T-helper 1 cell treated with Interleukin-12 subunit alpha and Interleukin-12 subunit beta and Interleukin-4 antibody, amounts not matched to agents 30 ng/mL and 1 ng/mL, for 36 hours (primary cell): ENCODE data around the gene VPS18. TPM values are rescaled to one million over a fixed set of nuclear protein-coding genes. Genes with fewer than 3 reads are reported as not detected.

Source experiments
- intact Hi-C: fragments of 100-400 bp; cut with micrococcal nuclease; formaldehyde crosslinking; loops from one replicate; pipeline ENCODE4 v1.15.1; 2024
- total RNA-seq: library from RNA; stranded (reverse); gene quantifications from 2 replicates; pipeline ENCODE4 v1.2.3, GENCODE V29; 2022

Gene VPS18
- total RNA-seq, 1 donor from 2014 or later, result 23.2 TPM

- intact Hi-C loops, result loop anchor here (2.0 to 5.0 kb wide), 8 partner anchors 45 to 1021 kb away; partner anchors contain the start of genes CCDC32, EHD4, GCHFR and ITPKA
These were observed 57.5 kb downstream of the VPS18 start for GRCh38 chr15:40951764-40952163.

- intact Hi-C loops, result loop anchor here (2.0 to 5.0 kb wide), 8 partner anchors 46 to 1020 kb away; partner anchors contain the start of genes CCDC32, EHD4, GCHFR and ITPKA
These were observed 58.2 kb downstream of the VPS18 start for GRCh38 chr15:40952301-40952900.

DNA sequence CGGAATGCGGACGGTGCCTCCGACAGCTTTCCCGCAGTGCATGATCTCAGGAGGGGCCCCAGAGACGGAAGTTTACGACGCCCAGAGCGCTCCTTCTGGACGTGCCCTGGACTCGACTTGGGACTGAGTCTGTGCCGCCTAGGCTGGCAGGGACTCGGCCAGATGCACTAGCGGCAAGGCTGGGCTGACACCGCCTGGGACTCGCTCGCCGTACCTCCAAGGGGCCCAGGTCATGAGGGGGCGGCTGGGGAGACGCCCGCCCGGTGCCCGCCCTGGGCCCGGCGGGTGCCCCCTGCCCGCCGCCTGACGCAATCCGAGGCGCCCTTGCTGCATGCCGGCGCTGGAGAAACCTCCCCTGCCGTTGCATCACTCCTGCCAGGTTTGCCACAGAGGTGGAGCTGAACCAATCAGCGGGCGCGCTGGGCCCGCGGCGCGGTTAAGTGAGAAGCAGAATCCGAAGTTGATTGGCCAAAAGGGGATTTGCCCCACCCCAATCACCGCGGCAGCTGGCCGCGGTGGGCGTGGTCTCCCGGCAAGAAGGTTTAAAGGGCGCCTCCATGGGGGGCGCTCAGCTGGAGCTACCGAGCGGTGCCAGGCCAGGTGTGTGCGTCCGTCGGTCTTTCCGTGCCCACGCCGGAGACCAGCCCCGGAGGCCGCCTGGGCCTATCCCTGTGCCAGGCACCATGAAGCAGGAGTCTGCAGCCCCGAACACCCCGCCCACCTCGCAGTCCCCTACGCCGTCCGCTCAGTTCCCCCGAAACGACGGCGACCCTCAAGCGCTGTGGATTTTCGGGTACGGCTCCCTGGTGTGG lies 58.9 kb downstream of the VPS18 start, which contains the start of gene CHAC1:
Gene CHAC1, plus strand, starts transcription at position 571 of the 812 bp plus-strand sequence. Its CDS starts 113 bp downstream, at position 684.
- intact Hi-C loops, result loop anchor here (1.0 to 5.0 kb wide), 14 partner anchors 11 to 1019 kb away; partner anchors contain the start of genes CCDC32, CHP1, DLL4 and EHD4

Other genes starting within 250 kb of the VPS18 start
- 47.7 and 51.4 TPM in 2 replicates for gene RAD51, start 199.3 kb upstream of the VPS18 start, total RNA-seq
- gene RMDN3, start 139.2 kb upstream of the VPS18 start, total RNA-seq, result 37.2 and 37.7 TPM in 2 replicates
- 28.4 and 29.1 TPM in 2 replicates for gene GCHFR, start 130.4 kb upstream of the VPS18 start, total RNA-seq
- 0.56 and 0.63 TPM in 2 replicates for gene C15orf62, start 124.5 kb upstream of the VPS18 start, total RNA-seq
- 33.8 and 34.4 TPM in 2 replicates for gene ZFYVE19, start 87.4 kb upstream of the VPS18 start, total RNA-seq
- gene DNAJC17, start 87.0 kb upstream of the VPS18 start, total RNA-seq, result 40.1 and 45.8 TPM in 2 replicates
- not detected in 2 replicates for gene PPP1R14D, start 65.7 kb upstream of the VPS18 start, total RNA-seq
- gene SPINT1, start 50.4 kb upstream of the VPS18 start, total RNA-seq, result 4.5 and 4.7 TPM in 2 replicates
- gene RHOV, start 20.2 kb upstream of the VPS18 start, total RNA-seq, result 0.37 and 0.78 TPM in 2 replicates
- not detected in 2 replicates for gene DLL4, start 34.9 kb downstream of the VPS18 start, total RNA-seq
- gene CHAC1, start 59.0 kb downstream of the VPS18 start, total RNA-seq, result 6.7 and 8.2 TPM in 2 replicates
- 35.2 and 40.5 TPM in 2 replicates for gene INO80, start 221.8 kb downstream of the VPS18 start, total RNA-seq